22Rv1 (cell line): Measurements from ENCODE around the gene ACVR1C.

Experiments
- H3K27ac ChIP-seq: fragments of 450-650 bp; 2 replicates; pipeline ENCODE4 v1.5.1; 2017
- CTCF ChIP-seq: fragments of 450-650 bp; IDR thresholded peaks from 2 replicates; pipeline ENCODE4 v1.5.1; 2017; ENCODE audit warnings: mild to moderate bottlenecking
- ZFX ChIP-seq: fragments of 450-650 bp; IDR thresholded peaks from 2 replicates; pipeline ENCODE4 v1.6.1; 2017; ENCODE audit warnings: antibody characterized with exemption, borderline replicate concordance

ACVR1C gene

GRCh38 chr2:157559061-157559460 is 69.6 kb downstream of the ACVR1C start:
- no peak for TF ChIP-seq ZFX
- TF ChIP-seq CTCF = no peak
- H3K27ac ChIP-seq = no peak overlapping the region

- no peak overlapping the region for H3K27ac ChIP-seq
- no peak for TF ChIP-seq CTCF
- no peak for TF ChIP-seq ZFX
Measured at GRCh38 chr2:157557770-157558169, 70.9 kb downstream of the ACVR1C start.

GRCh38 chr2:157540102-157540501 is 88.6 kb downstream of the ACVR1C start:
- no peak overlapping the region for H3K27ac ChIP-seq
- TF ChIP-seq ZFX (no peak), CTCF (no peak)

- no peak overlapping the region for H3K27ac ChIP-seq
- TF ChIP-seq CTCF (no peak), ZFX (no peak)
Measured at GRCh38 chr2:157538064-157538463, 90.6 kb downstream of the ACVR1C start.

GRCh38 chr2:157536815-157537214 is 91.8 kb downstream of the ACVR1C start:
- TF ChIP-seq ZFX (no peak), CTCF (no peak)
- no peak overlapping the region for H3K27ac ChIP-seq

GRCh38 chr2:157528963-157529751 is 99.5 kb downstream of the ACVR1C start:
- no peak overlapping the region for H3K27ac ChIP-seq
- no peak for TF ChIP-seq ZFX
- TF ChIP-seq CTCF = no peak

- no peak overlapping the region for H3K27ac ChIP-seq
- TF ChIP-seq ZFX = no peak
- TF ChIP-seq CTCF = no peak
Measured at GRCh38 chr2:157526070-157526469, 102.6 kb downstream of the ACVR1C start.
